SIG-M5 treated with dmso at 0.1 percent for 504 hours (cell line): ENCODE measurements around the gene BRMS1L.

ENCODE experiments used
- DNase-seq: peaks from one replicate; lab custom pipeline; 2025; ENCODE audit not compliant: unreplicated experiment; lab: John Stamatoyannopoulos, UW

BRMS1L gene

GRCh38 chr14:35865611-35866324 is 39.6 kb downstream of the BRMS1L start:
- DNase-seq, result no peak

GRCh38 chr14:35866595-35867279 is 40.6 kb downstream of the BRMS1L start:
- no peak for DNase-seq

GRCh38 chr14:35867280-35867629 is 41.1 kb downstream of the BRMS1L start:
- DNase-seq, result no peak

GRCh38 chr14:35875296-35875695 is 49.2 kb downstream of the BRMS1L start:
- DNase-seq, result no peak

GRCh38 chr14:35877276-35877675 is 51.1 kb downstream of the BRMS1L start:
- peak; percentile 54 for DNase-seq

- DNase-seq, result no peak
Measured at GRCh38 chr14:35878272-35879150, 52.4 kb downstream of the BRMS1L start.

GRCh38 chr14:35879151-35879648 is 53.1 kb downstream of the BRMS1L start:
- peak; percentile 11 for DNase-seq

- peak; percentile 6 for DNase-seq
Measured at GRCh38 chr14:35879654-35880249, 53.6 kb downstream of the BRMS1L start.

- DNase-seq, result no peak
Measured at GRCh38 chr14:35881280-35881679, 55.1 kb downstream of the BRMS1L start.

GRCh38 chr14:35883677-35884293 is 57.6 kb downstream of the BRMS1L start:
- peak; percentile 26 for DNase-seq

GRCh38 chr14:35890308-35890707 is 64.2 kb downstream of the BRMS1L start:
- no peak for DNase-seq

GRCh38 chr14:35895256-35895655 is 69.1 kb downstream of the BRMS1L start:
- no peak for DNase-seq

- no peak for DNase-seq
Measured at GRCh38 chr14:35897616-35898111, 71.5 kb downstream of the BRMS1L start.

- no peak for DNase-seq
Measured at GRCh38 chr14:35898217-35898775, 72.2 kb downstream of the BRMS1L start.

GRCh38 chr14:35900741-35901140 is 74.6 kb downstream of the BRMS1L start:
- DNase-seq, result no peak

- no peak for DNase-seq
Measured at GRCh38 chr14:35909665-35910064, 83.5 kb downstream of the BRMS1L start.

GRCh38 chr14:35910191-35910590 is 84.1 kb downstream of the BRMS1L start:
- DNase-seq, result no peak

GRCh38 chr14:35911097-35911496 is 85.0 kb downstream of the BRMS1L start:
- no peak for DNase-seq

- DNase-seq, result no peak
Measured at GRCh38 chr14:35915185-35915584, 89.0 kb downstream of the BRMS1L start.

GRCh38 chr14:35915775-35916174 is 89.6 kb downstream of the BRMS1L start:
- no peak for DNase-seq
